ENCODE data around the gene ITGA6.

ITGA6 gene

GRCh38 chr2:172442072-172442895, 14.9 kb downstream of the ITGA6 start:
- peak; percentile 20 to 26 for DNase-seq

- no peak for DNase-seq
Measured at GRCh38 chr2:172445851-172446250, 18.5 kb downstream of the ITGA6 start.

GRCh38 chr2:172446474-172447063, 19.2 kb downstream of the ITGA6 start:
- peak in 1 of 2 donors; percentile 31 for DNase-seq

- DNase-seq, result no peak
Measured at GRCh38 chr2:172447811-172448493, 20.6 kb downstream of the ITGA6 start.

GRCh38 chr2:172448544-172449267, 21.3 kb downstream of the ITGA6 start:
- no peak for DNase-seq

GRCh38 chr2:172449911-172450550, 22.6 kb downstream of the ITGA6 start:
- DNase-seq, result no peak

- no peak for DNase-seq
Measured at GRCh38 chr2:172451923-172452322, 24.5 kb downstream of the ITGA6 start.

GRCh38 chr2:172452845-172453244, 25.5 kb downstream of the ITGA6 start:
- DNase-seq, result no peak

GRCh38 chr2:172454404-172455120, 27.2 kb downstream of the ITGA6 start:
- no peak for DNase-seq

GRCh38 chr2:172455121-172455515, 27.7 kb downstream of the ITGA6 start:
- no peak for DNase-seq

- no peak for DNase-seq
Measured at GRCh38 chr2:172456002-172456401, 28.6 kb downstream of the ITGA6 start.

- DNase-seq, result no peak
Measured at GRCh38 chr2:172457536-172457935, 30.1 kb downstream of the ITGA6 start.

GRCh38 chr2:172458561-172459124, 31.3 kb downstream of the ITGA6 start:
- DNase-seq, result no peak

- DNase-seq, result no peak
Measured at GRCh38 chr2:172460780-172461201, 33.4 kb downstream of the ITGA6 start.

- DNase-seq, result peak; percentile 74 to 78
Measured at GRCh38 chr2:172461591-172462372, 34.4 kb downstream of the ITGA6 start.

- DNase-seq, result peak in 1 of 2 donors; percentile 26
Measured at GRCh38 chr2:172462373-172462848, 35.0 kb downstream of the ITGA6 start.

GRCh38 chr2:172462849-172463381, 35.5 kb downstream of the ITGA6 start:
- DNase-seq, result peak; percentile 39 to 76

GRCh38 chr2:172464400-172465129, 37.2 kb downstream of the ITGA6 start:
- DNase-seq, result no peak

All from CD4-positive, alpha-beta T cell treated with Interleukin-4 for 1 hour (primary cell).